Fibroblast of mammary gland (primary cell): Measurements from ENCODE around the gene LARGE1.
A peak's percentile ranks its signal among the peaks of the same experiment; 100 is the strongest.

Experiments used
- DNase-seq: peaks from one replicate; pipeline ENCODE4 v3.0.0-alpha.2; 2010; ENCODE audit warnings: low read depth
- H3K4me3 ChIP-seq: 2 replicates; pipeline ENCODE4 v1.5.1; 2011; ENCODE audit warnings: low read depth, mild to moderate bottlenecking, low read length, moderate library complexity; ENCODE audit not compliant: control insufficient read depth
- TF ChIP-seq, protein P1 (sequence below): conservative IDR thresholded peaks from 2 replicates; pipeline ENCODE4 v1.5.1; 2011; ENCODE audit warnings: low read depth, low read length, inconsistent platforms; ENCODE audit not compliant: control insufficient read depth, insufficient read depth

The LARGE1 gene

DNA sequence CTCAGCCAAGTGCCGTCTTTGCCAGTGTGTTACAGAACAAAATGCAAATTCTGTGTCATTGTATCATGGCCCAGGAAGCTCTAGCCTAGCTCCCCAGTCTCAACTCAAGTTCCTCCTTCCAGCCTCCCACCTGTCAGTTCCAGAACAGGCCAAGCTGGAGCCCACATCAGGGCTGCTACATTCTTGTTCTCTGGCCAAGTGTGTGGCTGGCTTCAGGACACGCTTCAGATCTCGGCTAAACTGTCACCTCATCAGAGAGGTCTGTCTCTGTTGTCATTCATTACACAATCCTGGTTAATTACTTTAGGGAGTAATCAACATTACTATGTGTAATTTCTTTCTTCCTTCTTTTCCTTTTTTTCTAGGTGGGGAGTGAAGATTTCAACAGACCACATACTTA lies 515.1 kb downstream of the LARGE1 start:
- DNase-seq: no peak
- no peak overlapping the region for H3K4me3 ChIP-seq
- TF ChIP-seq, protein P1, sequence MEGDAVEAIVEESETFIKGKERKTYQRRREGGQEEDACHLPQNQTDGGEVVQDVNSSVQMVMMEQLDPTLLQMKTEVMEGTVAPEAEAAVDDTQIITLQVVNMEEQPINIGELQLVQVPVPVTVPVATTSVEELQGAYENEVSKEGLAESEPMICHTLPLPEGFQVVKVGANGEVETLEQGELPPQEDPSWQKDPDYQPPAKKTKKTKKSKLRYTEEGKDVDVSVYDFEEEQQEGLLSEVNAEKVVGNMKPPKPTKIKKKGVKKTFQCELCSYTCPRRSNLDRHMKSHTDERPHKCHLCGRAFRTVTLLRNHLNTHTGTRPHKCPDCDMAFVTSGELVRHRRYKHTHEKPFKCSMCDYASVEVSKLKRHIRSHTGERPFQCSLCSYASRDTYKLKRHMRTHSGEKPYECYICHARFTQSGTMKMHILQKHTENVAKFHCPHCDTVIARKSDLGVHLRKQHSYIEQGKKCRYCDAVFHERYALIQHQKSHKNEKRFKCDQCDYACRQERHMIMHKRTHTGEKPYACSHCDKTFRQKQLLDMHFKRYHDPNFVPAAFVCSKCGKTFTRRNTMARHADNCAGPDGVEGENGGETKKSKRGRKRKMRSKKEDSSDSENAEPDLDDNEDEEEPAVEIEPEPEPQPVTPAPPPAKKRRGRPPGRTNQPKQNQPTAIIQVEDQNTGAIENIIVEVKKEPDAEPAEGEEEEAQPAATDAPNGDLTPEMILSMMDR: no peak

DNA sequence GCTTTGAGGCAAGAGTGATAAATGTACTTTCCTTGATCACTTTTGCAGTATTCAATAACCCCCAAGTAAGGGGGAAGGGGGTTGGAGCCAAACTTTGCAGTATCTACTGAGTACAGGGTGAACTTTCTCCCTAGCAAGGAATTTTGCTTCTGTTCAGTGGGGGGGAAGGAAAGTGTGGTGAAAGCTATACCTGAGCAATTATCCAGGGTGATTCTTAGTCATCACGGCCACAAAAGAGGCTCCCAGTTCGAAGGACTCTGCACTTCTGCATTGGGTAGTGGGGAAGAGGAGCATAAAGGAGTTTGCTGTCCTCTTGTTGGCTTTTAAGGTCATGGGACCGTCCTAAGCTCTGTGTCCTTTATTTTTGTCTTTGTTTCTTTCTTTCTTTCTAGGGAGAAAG lies 515.6 kb downstream of the LARGE1 start:
- TF ChIP-seq, protein P1: no peak
- H3K4me3 ChIP-seq: no peak overlapping the region

DNA sequence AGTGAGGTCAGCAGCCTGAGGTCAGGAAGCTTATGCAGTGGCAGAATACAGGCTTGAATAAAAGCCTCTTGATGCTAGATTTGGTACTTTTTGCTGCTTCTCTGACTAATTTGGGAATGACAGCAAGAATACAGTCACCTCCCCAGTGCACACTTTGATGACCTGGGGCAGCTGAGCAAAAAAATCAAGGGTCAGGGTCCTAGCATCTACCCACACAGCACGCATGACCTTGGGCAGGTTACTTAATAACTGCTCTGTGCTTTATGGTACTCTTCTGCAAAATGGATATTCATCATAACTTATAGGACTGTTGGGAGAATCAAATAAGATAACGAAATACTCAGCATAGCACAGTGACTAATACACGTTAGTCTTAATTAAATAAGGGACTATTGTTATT lies 518.0 kb downstream of the LARGE1 start:
- TF ChIP-seq, protein P1: no peak
- DNase-seq: no peak
- no peak overlapping the region for H3K4me3 ChIP-seq

More for the DNA sequence above, 515.6 kb downstream of the LARGE1 start:
- DNase-seq: no peak

DNA sequence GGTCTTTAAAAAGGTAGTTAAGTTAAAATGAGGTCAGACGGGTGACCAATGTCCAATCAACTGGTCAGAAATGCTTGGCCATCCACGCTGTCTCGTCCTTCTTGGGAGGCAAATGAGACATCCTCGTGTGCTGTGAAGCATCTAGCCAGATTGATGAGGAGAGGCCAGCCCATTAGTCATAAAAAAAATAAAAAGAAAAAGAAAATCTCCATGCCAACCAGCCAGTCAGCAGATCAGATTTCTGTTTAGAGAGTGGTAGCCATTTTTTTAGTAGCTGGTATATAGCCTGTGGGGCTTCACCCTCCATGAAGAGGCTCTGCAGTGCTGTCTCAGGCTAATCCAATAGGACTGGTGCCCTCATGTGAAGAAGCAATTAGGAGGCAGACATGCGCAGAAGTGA lies 519.0 kb downstream of the LARGE1 start:
- DNase-seq: peak; percentile 39
- H3K4me3 ChIP-seq: no peak overlapping the region
- TF ChIP-seq, protein P1: no peak

DNA sequence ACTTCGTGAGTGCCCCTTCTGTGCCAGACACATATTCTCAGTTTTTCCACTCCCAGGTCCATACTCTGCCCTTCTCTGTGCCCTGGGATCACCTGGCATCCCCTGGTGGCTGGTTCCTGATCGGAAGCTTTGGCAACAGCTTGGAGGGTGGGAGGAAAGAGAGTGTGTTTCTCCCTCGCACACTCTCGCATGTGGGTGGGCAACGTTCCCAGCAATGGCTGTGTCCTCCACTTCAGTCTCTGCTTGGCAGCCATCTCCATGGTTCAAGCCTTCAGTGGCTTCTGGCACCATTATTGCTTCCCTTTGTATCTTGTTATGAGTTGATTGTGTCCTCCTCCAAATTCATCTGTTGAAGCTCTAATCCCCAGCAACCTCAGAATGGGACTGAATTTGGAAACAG lies 519.4 kb downstream of the LARGE1 start:
- H3K4me3 ChIP-seq: no peak overlapping the region
- no peak for DNase-seq
- TF ChIP-seq, protein P1: no peak

DNA sequence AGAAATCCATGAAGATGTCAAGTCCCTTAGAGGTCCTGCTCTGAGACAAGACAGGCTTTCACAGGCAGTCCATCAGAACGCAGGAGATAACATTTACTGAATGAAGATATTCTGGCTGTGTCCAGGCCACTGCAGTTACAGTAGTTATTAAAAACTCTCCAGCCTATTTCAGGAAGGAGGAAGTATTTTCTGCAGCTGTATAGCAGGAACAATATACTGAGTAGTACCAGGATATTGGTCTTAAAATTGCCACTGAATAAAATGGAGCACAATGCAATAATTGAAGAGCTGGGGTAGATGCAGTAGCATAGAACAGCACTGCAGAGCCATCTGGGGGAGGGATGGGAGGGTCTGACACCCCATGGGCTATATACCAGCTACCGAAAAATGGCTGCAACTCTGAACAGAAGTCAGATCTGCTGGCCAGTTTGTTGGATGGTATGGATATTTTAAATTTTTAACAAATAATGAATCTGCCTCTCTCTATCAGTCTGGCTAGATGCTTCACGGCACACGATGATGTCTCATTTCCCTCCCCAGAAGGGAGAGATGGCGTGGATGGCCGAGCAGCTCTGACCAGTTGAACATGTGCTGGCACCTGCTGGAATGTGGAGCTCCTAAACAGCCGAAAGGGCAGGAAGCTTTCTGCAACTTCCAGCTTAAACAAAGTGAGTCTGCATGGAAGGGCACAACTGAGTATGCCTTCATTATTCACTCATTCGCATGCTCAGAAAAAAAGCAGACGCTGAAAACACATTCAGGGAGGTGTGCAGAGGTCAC lies 520.0 kb downstream of the LARGE1 start:
- no peak for DNase-seq
- TF ChIP-seq, protein P1: no peak
- H3K4me3 ChIP-seq: no peak overlapping the region
